ENCODE measurements around the gene PTBP3.

- no peak for TF ChIP-seq EZH2 (IDR thresholded peaks at IDR 0.05)
- no peak for TF ChIP-seq FOXP2 (optimal IDR thresholded peaks at IDR 0.05; ENCODE audit: control extremely low read depth, extremely low read length, insufficient read depth)
Observed at GRCh38 chr9:112361601-112362000, 28.2 kb upstream of the PTBP3 start.
